Stimulated activated CD8-positive, alpha-beta memory T cell treated with anti-CD3 and anti-CD28 coated beads, Interleukin-15, amount 100 ng/mL, for 24 hours (primary cell): ENCODE data around the gene CFAP97D2.
"Not testable (repeated sequence)": the region's sequence is repeated elsewhere in the genome, so short reads cannot be mapped to it uniquely, and the experiment has no call there.

ENCODE experiments used
- DNase-seq: peaks from one replicate; pipeline ENCODE4 v3.0.0-alpha.2; 2020; ENCODE audit warnings: low read depth

The CFAP97D2 gene

GRCh38 chr13:114179087-114179658 is at the start of gene CFAP97D2:
TSS of gene CFAP97D2 (plus strand) at chr13:114179257. CDS start at chr13:114179331, 74 bp downstream.
- DNase-seq = no peak

- DNase-seq = no peak
These were observed 49.4 kb upstream of the CFAP97D2 start for GRCh38 chr13:114129649-114130062.

- no peak for DNase-seq
These were observed 48.8 kb upstream of the CFAP97D2 start for GRCh38 chr13:114130131-114130836.

- no peak for DNase-seq
These were observed 48.0 kb upstream of the CFAP97D2 start for GRCh38 chr13:114130837-114131582.

- DNase-seq = no peak
These were observed 47.3 kb upstream of the CFAP97D2 start for GRCh38 chr13:114131583-114132418.

- no peak for DNase-seq
These were observed 46.5 kb upstream of the CFAP97D2 start, which contains the start of gene RASA3 for GRCh38 chr13:114132419-114133121. TSS of gene RASA3 (minus strand) at chr13:114132623. CDS start at chr13:114132489, 134 bp downstream.

GRCh38 chr13:114133126-114133525 is 45.9 kb upstream of the CFAP97D2 start:
- not testable (repeated sequence) for DNase-seq

GRCh38 chr13:114133552-114133951 is 45.5 kb upstream of the CFAP97D2 start:
- DNase-seq = not testable (repeated sequence)

GRCh38 chr13:114134111-114134943 is 44.7 kb upstream of the CFAP97D2 start:
- DNase-seq = no peak

GRCh38 chr13:114134944-114135610 is 44.0 kb upstream of the CFAP97D2 start:
- no peak for DNase-seq

- DNase-seq = no peak
These were observed 43.3 kb upstream of the CFAP97D2 start for GRCh38 chr13:114135731-114136171.

- DNase-seq = no peak
These were observed 42.5 kb upstream of the CFAP97D2 start for GRCh38 chr13:114136576-114136975.

- no peak for DNase-seq
These were observed 38.7 kb upstream of the CFAP97D2 start for GRCh38 chr13:114140131-114140905.

- DNase-seq = no peak
These were observed 38.2 kb upstream of the CFAP97D2 start for GRCh38 chr13:114140906-114141250.

GRCh38 chr13:114141261-114141996 is 37.6 kb upstream of the CFAP97D2 start:
- no peak for DNase-seq

- DNase-seq = no peak
These were observed 36.9 kb upstream of the CFAP97D2 start for GRCh38 chr13:114142137-114142550.

GRCh38 chr13:114142640-114143490 is 36.2 kb upstream of the CFAP97D2 start:
- no peak for DNase-seq
